Activated naive CD4-positive, alpha-beta T cell treated with anti-CD3 and anti-CD28 coated beads, Interleukin-2, amount 10 ng/mL, durations not matched to agents 7 days and 5 days (primary cell): Measurements from ENCODE around the gene ABCA9.

Experiments used
- CTCF ChIA-PET: fragments of 350-600 bp; sonication (Branson Sonifier 250); formaldehyde crosslinking; loops from one replicate; lab custom pipeline; 2021; ENCODE audit warnings: antibody characterized with exemption; lab: Charles Lee
- DNase-seq: peaks from one replicate; pipeline ENCODE4 v3.0.0-alpha.2; 2020
- H3K27ac Mint-ChIP-seq: one replicate; pipeline ENCODE4 v1.8.0; 2021; ENCODE audit warnings: mild to moderate bottlenecking, moderate library complexity, mixed read lengths
- H3K27me3 Mint-ChIP-seq: one replicate; pipeline ENCODE4 v1.8.0; 2021; ENCODE audit warnings: mild to moderate bottlenecking, mixed read lengths
- H3K36me3 Mint-ChIP-seq: one replicate; pipeline ENCODE4 v1.8.0; 2021; ENCODE audit warnings: mixed read lengths
- H3K4me1 Mint-ChIP-seq: one replicate; pipeline ENCODE4 v1.8.0; 2021; ENCODE audit warnings: mixed read lengths
- H3K4me3 Mint-ChIP-seq: one replicate; pipeline ENCODE4 v1.8.0; 2021; ENCODE audit warnings: mild to moderate bottlenecking, moderate library complexity, mixed read lengths
- H3K9me3 Mint-ChIP-seq: one replicate; pipeline ENCODE4 v1.8.0; 2021; ENCODE audit warnings: mixed read lengths

ABCA9 gene, protein sequence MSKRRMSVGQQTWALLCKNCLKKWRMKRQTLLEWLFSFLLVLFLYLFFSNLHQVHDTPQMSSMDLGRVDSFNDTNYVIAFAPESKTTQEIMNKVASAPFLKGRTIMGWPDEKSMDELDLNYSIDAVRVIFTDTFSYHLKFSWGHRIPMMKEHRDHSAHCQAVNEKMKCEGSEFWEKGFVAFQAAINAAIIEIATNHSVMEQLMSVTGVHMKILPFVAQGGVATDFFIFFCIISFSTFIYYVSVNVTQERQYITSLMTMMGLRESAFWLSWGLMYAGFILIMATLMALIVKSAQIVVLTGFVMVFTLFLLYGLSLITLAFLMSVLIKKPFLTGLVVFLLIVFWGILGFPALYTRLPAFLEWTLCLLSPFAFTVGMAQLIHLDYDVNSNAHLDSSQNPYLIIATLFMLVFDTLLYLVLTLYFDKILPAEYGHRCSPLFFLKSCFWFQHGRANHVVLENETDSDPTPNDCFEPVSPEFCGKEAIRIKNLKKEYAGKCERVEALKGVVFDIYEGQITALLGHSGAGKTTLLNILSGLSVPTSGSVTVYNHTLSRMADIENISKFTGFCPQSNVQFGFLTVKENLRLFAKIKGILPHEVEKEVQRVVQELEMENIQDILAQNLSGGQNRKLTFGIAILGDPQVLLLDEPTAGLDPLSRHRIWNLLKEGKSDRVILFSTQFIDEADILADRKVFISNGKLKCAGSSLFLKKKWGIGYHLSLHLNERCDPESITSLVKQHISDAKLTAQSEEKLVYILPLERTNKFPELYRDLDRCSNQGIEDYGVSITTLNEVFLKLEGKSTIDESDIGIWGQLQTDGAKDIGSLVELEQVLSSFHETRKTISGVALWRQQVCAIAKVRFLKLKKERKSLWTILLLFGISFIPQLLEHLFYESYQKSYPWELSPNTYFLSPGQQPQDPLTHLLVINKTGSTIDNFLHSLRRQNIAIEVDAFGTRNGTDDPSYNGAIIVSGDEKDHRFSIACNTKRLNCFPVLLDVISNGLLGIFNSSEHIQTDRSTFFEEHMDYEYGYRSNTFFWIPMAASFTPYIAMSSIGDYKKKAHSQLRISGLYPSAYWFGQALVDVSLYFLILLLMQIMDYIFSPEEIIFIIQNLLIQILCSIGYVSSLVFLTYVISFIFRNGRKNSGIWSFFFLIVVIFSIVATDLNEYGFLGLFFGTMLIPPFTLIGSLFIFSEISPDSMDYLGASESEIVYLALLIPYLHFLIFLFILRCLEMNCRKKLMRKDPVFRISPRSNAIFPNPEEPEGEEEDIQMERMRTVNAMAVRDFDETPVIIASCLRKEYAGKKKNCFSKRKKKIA (N-terminal part only)

DNA sequence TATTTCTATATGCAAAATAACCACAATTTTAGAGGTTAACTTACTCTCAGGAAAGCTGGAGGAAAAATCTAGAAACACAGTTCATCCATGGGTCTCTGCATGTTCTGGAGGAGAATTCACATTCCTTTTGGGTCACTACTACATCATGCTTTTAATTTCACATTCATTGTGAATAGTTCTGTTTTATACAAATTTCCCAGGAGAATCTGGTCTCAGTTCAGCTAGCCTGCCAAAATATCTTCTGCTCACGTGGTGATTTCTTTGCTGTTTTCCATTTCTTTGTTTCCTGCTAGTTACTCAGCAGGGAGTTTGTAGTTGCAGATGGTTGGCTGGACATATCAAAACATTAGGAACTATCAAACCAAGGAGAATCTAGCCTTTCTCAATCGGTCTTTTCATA lies at the start of gene ABCA9:
ABCA9 (minus strand) TSS at position 106 of the 400 bp plus-strand sequence. CDS start 9,801 bp downstream, outside the sequence.
- H3K4me1 Mint-ChIP-seq: peaks cover 16% of the 10 kb centered on the region
- H3K27ac Mint-ChIP-seq: no peak within 1 kb of the TSS
- H3K9me3 Mint-ChIP-seq: peaks cover 1% of the 10 kb centered on the region
- no peak within 1 kb of the TSS for H3K4me3 Mint-ChIP-seq
- peaks cover 10% of the 10 kb centered on the region for H3K27me3 Mint-ChIP-seq
- CTCF ChIA-PET: no interaction called here
- H3K36me3 Mint-ChIP-seq: no peaks in the 10 kb centered on the region
- no peak for DNase-seq

DNA sequence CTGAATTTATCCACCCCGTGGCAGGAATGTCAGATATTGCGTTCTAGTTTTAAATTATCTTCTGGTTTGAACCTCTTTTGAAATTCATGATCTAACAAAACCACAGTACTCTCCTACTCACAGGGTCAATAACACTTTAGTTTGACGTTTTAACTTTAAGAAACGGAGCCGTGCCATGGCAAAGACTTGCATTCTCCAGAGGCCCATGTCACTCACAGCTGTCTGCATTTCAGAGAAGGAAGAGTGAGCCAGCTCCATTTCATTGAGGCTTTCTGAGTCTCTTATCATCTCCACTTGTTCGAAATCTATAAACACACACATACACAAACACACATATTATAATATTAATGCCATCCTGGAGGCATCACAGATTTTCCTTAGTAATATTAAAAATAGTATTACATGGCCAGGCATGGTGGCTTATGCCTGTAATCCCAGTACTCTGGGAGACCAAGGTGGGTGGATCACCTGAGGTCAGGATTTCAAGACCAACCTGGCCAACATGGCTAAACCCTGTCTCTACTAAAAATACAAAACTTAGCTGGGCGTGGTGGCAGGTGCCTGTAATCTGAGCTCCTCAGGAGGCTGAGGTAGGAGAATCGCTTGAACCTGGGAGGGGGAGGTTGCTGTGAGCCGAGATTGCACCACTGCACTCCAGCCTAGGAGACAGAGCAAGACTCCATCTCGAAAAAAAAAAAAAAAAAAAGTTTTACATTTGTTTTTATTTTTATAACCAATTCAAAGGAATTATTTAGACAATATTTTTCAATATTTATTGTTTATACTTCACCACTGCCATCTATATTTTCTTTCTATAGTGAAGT lies 45.4 kb upstream of the ABCA9 start:
- no peak for DNase-seq

DNA sequence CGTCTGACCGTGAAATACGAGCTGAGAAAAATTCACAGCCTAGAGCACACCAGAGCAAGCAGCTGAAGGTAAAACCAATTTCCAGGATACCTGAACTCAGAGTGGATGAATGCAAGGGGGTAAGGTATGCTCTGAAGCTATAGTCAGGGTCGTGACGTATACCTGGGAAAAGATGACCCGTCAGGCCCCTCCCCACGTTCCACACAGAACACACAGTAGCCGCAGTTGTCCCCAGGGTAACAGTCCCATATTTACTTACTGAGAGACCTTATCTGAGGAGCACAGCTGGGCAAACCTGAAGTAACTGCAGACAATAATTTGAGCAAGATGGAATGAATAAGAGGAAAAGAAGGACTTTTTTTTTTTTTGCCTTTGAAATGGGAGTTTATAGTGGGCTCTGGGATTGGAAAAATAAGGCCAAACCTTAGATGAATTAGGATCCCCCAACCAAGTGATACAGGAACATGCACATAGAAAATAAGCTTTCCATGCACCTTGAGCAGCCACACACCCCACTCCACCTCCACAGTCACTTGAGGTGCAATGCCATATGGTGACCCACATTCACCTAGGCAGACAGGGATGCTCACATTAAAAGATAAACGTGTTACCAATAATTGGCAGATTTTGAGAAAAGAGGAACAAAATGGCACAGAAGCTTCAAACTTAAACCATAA lies 43.0 kb upstream of the ABCA9 start:
- H3K27me3 Mint-ChIP-seq: no peaks in the 10 kb centered on the region
- H3K4me3 Mint-ChIP-seq: no peak overlapping the region
- no peaks in the 10 kb centered on the region for H3K36me3 Mint-ChIP-seq
- H3K4me1 Mint-ChIP-seq: no peaks in the 10 kb centered on the region
- no peak for DNase-seq
- H3K9me3 Mint-ChIP-seq: no peaks in the 10 kb centered on the region
- no peak overlapping the region for H3K27ac Mint-ChIP-seq
- CTCF ChIA-PET: no interaction called here

More for the DNA sequence above, 45.4 kb upstream of the ABCA9 start:
- no peaks in the 10 kb centered on the region for H3K27me3 Mint-ChIP-seq
- H3K4me1 Mint-ChIP-seq: no peaks in the 10 kb centered on the region
- CTCF ChIA-PET: no interaction called here
- no peaks in the 10 kb centered on the region for H3K9me3 Mint-ChIP-seq
- H3K36me3 Mint-ChIP-seq: no peaks in the 10 kb centered on the region
- H3K4me3 Mint-ChIP-seq: no peak overlapping the region
- no peak overlapping the region for H3K27ac Mint-ChIP-seq

DNA sequence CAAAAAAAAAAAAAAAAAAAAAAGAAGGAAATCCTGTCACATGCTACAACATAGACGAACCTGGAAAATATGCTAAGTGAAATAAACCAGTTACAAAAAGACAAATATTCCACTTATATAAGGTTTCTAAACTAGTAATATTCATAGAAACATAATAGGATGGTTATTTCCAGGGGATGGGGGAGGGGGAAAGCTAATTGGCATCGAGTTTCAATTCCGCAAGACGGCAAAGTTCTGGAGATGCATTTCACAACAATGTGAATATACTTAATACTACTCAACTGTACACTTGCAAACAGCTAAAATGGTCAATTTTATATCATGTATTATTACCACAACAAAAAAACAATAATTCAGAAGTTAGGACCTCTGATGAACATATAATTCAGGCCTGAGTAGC lies 37.9 kb upstream of the ABCA9 start:
- Mint-ChIP-seq H3K27ac (no peak overlapping the region), H3K36me3 (no peaks in the 10 kb centered on the region), H3K27me3 (no peaks in the 10 kb centered on the region), H3K9me3 (no peaks in the 10 kb centered on the region), H3K4me1 (no peaks in the 10 kb centered on the region), H3K4me3 (no peak overlapping the region)
- DNase-seq: no peak
- CTCF ChIA-PET: no interaction called here

DNA sequence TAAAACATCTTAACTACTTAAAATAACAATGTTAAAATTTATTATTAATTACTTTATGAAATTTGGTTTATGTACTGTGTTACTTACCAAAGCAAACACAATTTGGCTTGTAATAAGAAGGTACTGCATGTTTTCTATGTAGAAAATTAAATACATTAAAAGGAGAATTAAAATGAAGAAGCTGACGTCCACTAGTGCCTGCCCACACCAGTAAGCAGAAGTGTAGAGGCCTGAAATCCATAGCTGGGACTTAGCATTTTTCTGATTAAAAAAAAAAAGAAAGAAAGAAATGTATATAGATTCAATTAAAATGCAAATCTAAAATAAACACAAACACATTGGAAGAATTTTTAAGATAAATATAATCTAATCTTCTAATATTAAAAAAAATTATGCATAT lies 35.8 kb upstream of the ABCA9 start:
- Mint-ChIP-seq H3K4me3 (no peak overlapping the region), H3K36me3 (no peaks in the 10 kb centered on the region), H3K4me1 (peaks cover 4% of the 10 kb centered on the region), H3K9me3 (no peaks in the 10 kb centered on the region), H3K27me3 (no peaks in the 10 kb centered on the region), H3K27ac (no peak overlapping the region)
- CTCF ChIA-PET: no interaction called here
- DNase-seq: no peak

DNA sequence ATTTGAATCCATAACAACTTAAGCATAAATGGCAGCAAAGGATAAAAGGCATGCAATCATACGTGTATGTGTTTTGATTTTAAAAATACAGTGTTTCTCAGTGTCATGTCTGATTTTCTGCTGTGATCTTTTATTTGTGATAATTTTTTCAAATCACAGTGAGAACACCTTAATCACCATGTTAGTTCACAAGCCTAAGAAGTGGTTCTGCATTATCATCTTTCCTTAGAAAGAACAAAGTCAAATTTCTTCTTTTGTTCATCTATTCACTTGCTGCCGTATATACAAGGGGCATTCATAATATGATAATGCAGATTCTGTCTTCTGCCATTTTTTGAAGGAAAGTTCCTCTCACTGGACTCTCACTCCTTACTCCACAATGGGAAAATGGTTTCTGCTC lies 33.3 kb upstream of the ABCA9 start:
- H3K4me3 Mint-ChIP-seq: no peak overlapping the region
- no peaks in the 10 kb centered on the region for H3K9me3 Mint-ChIP-seq
- no peaks in the 10 kb centered on the region for H3K36me3 Mint-ChIP-seq
- no peaks in the 10 kb centered on the region for H3K27me3 Mint-ChIP-seq
- CTCF ChIA-PET: no interaction called here
- H3K4me1 Mint-ChIP-seq: peaks cover 4% of the 10 kb centered on the region
- no peak overlapping the region for H3K27ac Mint-ChIP-seq
- no peak for DNase-seq

DNA sequence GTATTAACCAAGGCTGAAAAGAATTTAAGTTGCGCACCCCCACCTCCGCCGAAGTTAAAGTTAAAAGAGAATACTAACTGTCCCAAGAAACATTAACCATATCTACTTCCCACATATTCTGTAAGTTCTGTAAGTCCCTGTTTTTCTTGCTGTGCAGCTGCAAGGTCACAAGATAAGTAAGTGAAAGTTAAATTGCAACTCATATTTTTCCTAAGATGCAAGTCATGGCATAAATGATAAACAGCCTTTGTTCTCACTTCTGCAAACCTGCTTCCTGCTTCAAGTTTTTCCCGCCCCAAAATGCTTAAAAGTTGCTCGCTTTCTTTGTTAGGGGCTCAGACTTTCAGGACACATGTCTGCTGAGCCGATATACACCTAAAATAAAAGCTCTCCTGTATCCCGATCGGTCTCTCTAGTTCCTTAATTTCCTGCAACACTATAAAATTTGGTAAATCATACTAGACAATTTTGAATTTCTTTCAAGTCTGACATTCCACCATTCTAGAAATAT lies 32.6 kb upstream of the ABCA9 start:
- Mint-ChIP-seq H3K9me3 (no peaks in the 10 kb centered on the region), H3K27me3 (no peaks in the 10 kb centered on the region), H3K4me3 (no peak overlapping the region), H3K27ac (no peak overlapping the region), H3K36me3 (no peaks in the 10 kb centered on the region), H3K4me1 (peaks cover 4% of the 10 kb centered on the region)
- CTCF ChIA-PET: no interaction called here
- no peak for DNase-seq

DNA sequence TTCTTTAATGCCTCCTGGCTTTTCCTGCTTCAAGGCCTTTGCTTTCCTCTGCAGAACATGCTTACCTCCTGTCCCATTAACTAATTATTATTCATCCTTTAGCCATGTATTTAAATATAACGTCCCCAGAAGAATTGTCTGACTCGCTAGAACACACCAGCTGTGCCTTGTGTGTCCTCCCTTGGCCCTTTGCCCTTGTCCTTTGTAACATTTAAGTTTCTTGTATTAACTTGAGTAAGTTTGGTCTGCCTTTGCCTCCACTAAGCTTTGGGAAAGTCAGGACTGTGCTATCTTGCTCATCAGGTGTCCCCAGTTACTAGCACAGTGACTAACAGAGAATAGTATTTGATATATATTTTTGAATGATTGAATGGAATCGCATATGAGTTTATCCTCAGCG lies 29.6 kb upstream of the ABCA9 start:
- no peaks in the 10 kb centered on the region for H3K36me3 Mint-ChIP-seq
- no peak overlapping the region for H3K4me3 Mint-ChIP-seq
- peaks cover 4% of the 10 kb centered on the region for H3K4me1 Mint-ChIP-seq
- DNase-seq: no peak
- CTCF ChIA-PET: no interaction called here
- no peak overlapping the region for H3K27ac Mint-ChIP-seq
- H3K9me3 Mint-ChIP-seq: no peaks in the 10 kb centered on the region
- no peaks in the 10 kb centered on the region for H3K27me3 Mint-ChIP-seq

DNA sequence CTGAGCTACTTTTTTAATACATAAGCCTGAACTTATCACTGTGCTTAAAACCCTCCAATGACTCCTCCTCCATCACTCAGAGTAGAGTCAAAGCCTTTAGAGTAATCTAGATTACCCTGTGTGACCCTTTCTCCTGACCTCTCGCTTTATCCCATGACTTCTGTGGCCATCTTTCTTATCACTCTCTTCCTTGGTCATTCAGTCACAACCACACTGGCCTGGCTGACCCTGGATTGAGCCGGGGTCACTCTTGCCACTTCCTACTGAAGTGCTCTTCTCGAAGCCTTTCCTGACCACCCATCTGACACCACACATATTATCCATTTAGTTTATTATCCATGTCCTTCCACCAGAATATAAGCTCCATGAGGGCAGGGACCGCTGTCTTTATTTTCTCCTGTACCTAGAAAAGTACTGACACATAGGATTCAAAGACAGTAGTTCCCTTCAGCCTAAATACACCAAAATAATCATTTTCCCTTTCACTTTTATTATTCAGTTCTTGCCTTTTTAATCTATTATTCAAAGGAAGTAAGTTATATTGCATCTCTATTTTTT lies 28.0 kb upstream of the ABCA9 start:
- Mint-ChIP-seq H3K9me3 (no peaks in the 10 kb centered on the region), H3K4me3 (no peak overlapping the region), H3K27me3 (no peaks in the 10 kb centered on the region), H3K4me1 (peaks cover 4% of the 10 kb centered on the region), H3K36me3 (no peaks in the 10 kb centered on the region), H3K27ac (no peak overlapping the region)
- CTCF ChIA-PET: no interaction called here
- no peak for DNase-seq

DNA sequence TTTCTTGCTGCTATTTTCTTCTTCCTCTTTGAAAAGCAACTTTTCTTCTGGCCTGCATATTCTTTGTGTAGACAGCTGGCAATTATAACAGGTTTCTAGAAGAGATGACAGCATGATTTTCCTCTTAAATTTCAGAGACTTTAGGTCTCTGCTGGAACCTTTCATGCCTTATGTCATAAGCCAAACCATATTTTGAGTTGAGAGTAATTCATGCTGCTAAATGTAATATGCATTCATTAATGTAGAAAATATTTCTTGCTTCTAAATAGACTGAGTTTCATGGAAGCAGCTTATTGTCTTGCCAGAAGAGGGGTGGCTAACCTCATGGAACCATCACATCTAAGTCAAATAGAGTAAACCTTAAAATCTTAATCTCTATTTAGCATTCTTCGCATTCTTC lies 25.9 kb upstream of the ABCA9 start:
- DNase-seq: no peak
- Mint-ChIP-seq H3K4me1 (no peaks in the 10 kb centered on the region), H3K27ac (no peak overlapping the region), H3K36me3 (no peaks in the 10 kb centered on the region), H3K4me3 (no peak overlapping the region), H3K27me3 (no peaks in the 10 kb centered on the region), H3K9me3 (peaks cover 6% of the 10 kb centered on the region)
- CTCF ChIA-PET: no interaction called here

DNA sequence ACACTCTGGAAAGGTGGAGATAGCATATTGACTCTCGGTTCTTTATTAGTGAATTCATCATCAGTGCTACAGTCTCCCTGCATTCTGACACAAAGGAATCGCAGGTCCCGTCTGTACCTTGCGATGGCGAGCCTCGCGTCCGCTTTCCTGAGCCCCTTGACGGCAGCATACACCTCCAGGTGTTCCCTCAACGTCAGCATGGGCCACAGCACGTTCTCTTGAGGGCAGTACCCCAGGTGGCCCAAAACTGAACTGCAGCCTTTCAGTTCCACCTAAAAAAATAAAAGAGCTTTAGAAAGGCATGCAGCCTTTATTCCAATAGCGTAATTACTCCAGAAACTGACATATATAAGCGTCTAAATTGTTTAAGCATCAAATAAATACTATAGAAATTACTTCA lies 24.2 kb upstream of the ABCA9 start:
- no peaks in the 10 kb centered on the region for H3K36me3 Mint-ChIP-seq
- no peaks in the 10 kb centered on the region for H3K27me3 Mint-ChIP-seq
- no peaks in the 10 kb centered on the region for H3K4me1 Mint-ChIP-seq
- no peak overlapping the region for H3K4me3 Mint-ChIP-seq
- CTCF ChIA-PET: no interaction called here
- no peak for DNase-seq
- H3K27ac Mint-ChIP-seq: no peak overlapping the region
- H3K9me3 Mint-ChIP-seq: peaks cover 6% of the 10 kb centered on the region

DNA sequence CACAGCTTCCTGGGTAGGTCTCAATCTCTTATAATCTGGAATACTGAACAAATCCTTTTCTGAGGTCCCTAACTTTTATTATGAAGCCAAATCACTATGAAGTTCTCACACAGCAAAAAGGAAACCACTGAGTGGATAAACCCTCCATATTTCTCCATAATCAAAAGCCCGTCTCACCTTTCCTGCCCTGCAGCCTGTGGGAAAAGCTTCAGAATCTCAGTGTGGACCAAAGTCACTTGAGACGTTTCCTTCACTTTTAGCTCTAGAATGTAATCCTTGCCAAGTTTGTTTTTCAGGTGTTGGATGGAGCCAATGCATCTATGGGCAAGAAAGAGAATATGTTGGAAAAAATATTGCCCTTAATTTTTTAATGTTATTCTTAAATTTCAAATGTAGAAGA lies 22.0 kb upstream of the ABCA9 start:
- H3K36me3 Mint-ChIP-seq: no peaks in the 10 kb centered on the region
- no peak overlapping the region for H3K4me3 Mint-ChIP-seq
- no peak overlapping the region for H3K27ac Mint-ChIP-seq
- H3K9me3 Mint-ChIP-seq: peaks cover 6% of the 10 kb centered on the region
- CTCF ChIA-PET: no interaction called here
- no peaks in the 10 kb centered on the region for H3K27me3 Mint-ChIP-seq
- H3K4me1 Mint-ChIP-seq: no peaks in the 10 kb centered on the region
- DNase-seq: no peak

DNA sequence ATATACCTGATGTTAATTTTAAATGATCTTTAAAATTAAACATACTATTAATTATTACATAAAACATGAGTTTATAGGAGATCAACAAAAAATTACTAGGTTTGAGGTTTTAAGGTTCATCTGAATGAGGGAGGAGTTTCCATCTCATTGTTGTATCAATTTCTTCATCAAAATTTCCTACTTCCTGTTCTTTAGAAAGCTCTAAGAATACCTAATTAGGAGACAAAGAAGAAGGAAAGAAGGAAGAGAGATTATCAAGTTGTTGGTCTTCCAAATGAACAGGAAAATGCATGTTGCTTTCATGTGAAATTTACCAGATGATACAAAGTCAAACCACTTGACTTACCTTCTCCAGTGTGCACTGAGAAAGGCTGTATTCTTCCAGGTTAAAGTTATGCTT lies 18.1 kb upstream of the ABCA9 start:
- Mint-ChIP-seq H3K4me1 (no peaks in the 10 kb centered on the region), H3K27me3 (peaks cover 7% of the 10 kb centered on the region), H3K9me3 (peaks cover 15% of the 10 kb centered on the region), H3K4me3 (no peak overlapping the region), H3K27ac (no peak overlapping the region), H3K36me3 (peaks cover under 1% of the 10 kb centered on the region)
- DNase-seq: no peak
- CTCF ChIA-PET: no interaction called here
